K562 (cell line): ENCODE results near the gene SAMD11. TPM values are rescaled to one million over a fixed set of nuclear protein-coding genes. Genes with fewer than 3 reads are reported as not detected.

Experiments
- CUX1 ChIP-seq: fragments of 200-800 bp; sonication (Bioruptor generic); IDR thresholded peaks from 2 replicates; pipeline ENCODE4 v1.6.1; 2016; ENCODE audit warnings: missing genetic modification characterization, missing compliant biosample characterization
- ETV1 ChIP-seq: fragments of 450-650 bp; conservative IDR thresholded peaks from 2 replicates; pipeline ENCODE4 v1.6.1; 2016; ENCODE audit warnings: missing genetic modification characterization, control low read depth, low read depth, missing compliant biosample characterization
- HOMEZ ChIP-seq: fragments of 250-450 bp; sonication (Bioruptor Pico); IDR thresholded peaks from 2 replicates; pipeline ENCODE4 v1.4.0; 2020; ENCODE audit warnings: mild to moderate bottlenecking, moderate library complexity
- MGA ChIP-seq: fragments of 450-650 bp; IDR thresholded peaks from 2 replicates; pipeline ENCODE4 v1.6.1; 2016; ENCODE audit warnings: mild to moderate bottlenecking, moderate library complexity
- RAD21 ChIP-seq, 2 experiments: fragments of 250-450 bp in 1 of 2; fragments of 450-650 bp in 1 of 2; sonication (Bioruptor Pico) in 1 of 2; formaldehyde crosslinking in 1 of 2; IDR thresholded peaks in 1 of 2; conservative IDR thresholded peaks in 1 of 2; 2 replicates each; pipeline versions ENCODE4 v1.4.0 to v1.8.0; 2020 to 2022; ENCODE audit warnings: mild to moderate bottlenecking in 2 of 2, moderate library complexity in 1 of 2
- XRCC5 ChIP-seq: fragments of 200-400 bp; formaldehyde crosslinking; IDR thresholded peaks from 2 replicates; pipeline ENCODE4 v1.6.1; 2017; ENCODE audit warnings: low read depth, mild to moderate bottlenecking, low read length
- ZNF197 ChIP-seq: fragments of 200-800 bp; sonication (Bioruptor generic); IDR thresholded peaks from 2 replicates; pipeline ENCODE4 v1.6.1; 2016; ENCODE audit warnings: low read depth, missing genetic modification characterization, missing compliant biosample characterization
- polyA plus RNA-seq, 8 experiments: library from polyadenylated mRNA; depleted of rRNA in 4 of 8; stranded (reverse) in 5 of 8; unstranded in 3 of 8; fragments of >200 nt; fragmentation: Nextera tagmentation in 2 of 8; fragmentation: Illumina TruSeq in 1 of 8; extraction: Ambion mirVana in 2 of 8; extraction: Trizol in 1 of 8; gene quantifications; 2 replicates each; pipeline versions ENCODE4 v1.2.1 to v1.2.3, GENCODE V29; 2011 to 2014; ENCODE audit warnings: inconsistent platforms in 1 of 8, missing spikeins in 1 of 8
- total RNA-seq, 7 experiments: library from RNA; depleted of rRNA in 6 of 7; stranded (reverse); fragments of >200 nt in 6 of 7; fragmentation: Illumina TruSeq in 2 of 7; extraction: Trizol in 2 of 7; gene quantifications; 2 replicates each; pipeline versions ENCODE4 v1.2.1 to v1.2.3, GENCODE V29; 2011 to 2021; ENCODE audit warnings: low replicate concordance in 1 of 7

Gene SAMD11
- total and polyA plus RNA-seq, 9 of the 15 experiments (the other 6 are each of a cell fraction or from before 2014, with no cell fraction given) = 0.07 to 0.82 (median 0.11) TPM; not detected in 2

- TF ChIP-seq MGA (no peak), RAD21 (CRISPR knock-in tag; conservative IDR thresholded peaks at IDR 0.05 in 1 of 2, IDR thresholded peaks at IDR 0.05 in 1 of 2) (0 out of 4 replicates have a peak, but pooled peaks of 1 of the 2 experiments have one; percentile 2), CUX1 (CRISPR knock-in tag) (no peak), ZNF197 (no peak), HOMEZ (no peak), ETV1 (no peak), XRCC5 (0 out of 2 replicates have a peak, but pooled peaks have one; percentile 36)
Observed at GRCh38 chr1:960363-961131, 36.8 kb downstream of the SAMD11 start, which contains the start of gene KLHL17 (continued).
